Measurements from ENCODE around the gene ATXN1. TPM values are rescaled to one million over a fixed set of nuclear protein-coding genes. Genes with fewer than 3 reads are reported as not detected.

The ATXN1 gene
- polyA plus RNA-seq, 1 donor from 2014 or later = 28.2 TPM

- TF ChIP-seq REST (IDR thresholded peaks at IDR 0.05; ENCODE audit: borderline replicate concordance) (no peak), MXI1 (conservative IDR thresholded peaks at IDR 0.05; ENCODE audit: poor library complexity, severe bottlenecking) (no peak), CTCF (IDR thresholded peaks at IDR 0.05; ENCODE audit: poor library complexity, severe bottlenecking) (no peak), POLR2AphosphoS5 (IDR thresholded peaks at IDR 0.05) (no peak), SMC3 (conservative IDR thresholded peaks at IDR 0.05; ENCODE audit: poor library complexity) (no peak), RAD21 (conservative IDR thresholded peaks at IDR 0.05) (no peak), EP300 (conservative IDR thresholded peaks at IDR 0.05; ENCODE audit: poor library complexity, severe bottlenecking) (no peak), EZH2 (IDR thresholded peaks at IDR 0.05; ENCODE audit: borderline replicate concordance, insufficient read depth, low read length, poor library complexity, severe bottlenecking) (no peak), TAF1 (IDR thresholded peaks at IDR 0.05; ENCODE audit: low read depth) (no peak)
- Histone ChIP-seq H3K27ac (ENCODE audit: low read length) (no peak overlapping the region), H3K9me3 (ENCODE audit: low read length) (no peaks in the 10 kb centered on the region), H3K4me2 (ENCODE audit: low read length) (no peak overlapping the region), H3K79me2 (replicated peaks; ENCODE audit: insufficient read depth, low read length) (no peaks in the 10 kb centered on the region), H3K9ac (ENCODE audit: low read length) (no peak overlapping the region), H3F3A (ENCODE audit: insufficient read depth, low read length, poor library complexity, severe bottlenecking) (no peaks in the 10 kb centered on the region), H3K4me3 (ENCODE audit: low read length) (no peak overlapping the region), H2AFZ (ENCODE audit: low read depth, low read length) (no peak overlapping the region), H3K9me2 (ENCODE audit: insufficient read depth, low read length) (no peaks in the 10 kb centered on the region), H3K36me3 (ENCODE audit: insufficient read depth, low read length) (no peaks in the 10 kb centered on the region), H3K27me3 (ENCODE audit: insufficient read depth, low read depth, low read length) (no peaks in the 10 kb centered on the region), H4K20me1 (ENCODE audit: insufficient read depth) (no peaks in the 10 kb centered on the region)
Observed at GRCh38 chr6:16362819-16363589, 398.3 kb downstream of the ATXN1 start.

GRCh38 chr6:16362296-16362695 lies 399.0 kb downstream of the ATXN1 start:
- Histone ChIP-seq H3K36me3 (ENCODE audit: insufficient read depth, low read length) (no peaks in the 10 kb centered on the region), H3K9me3 (ENCODE audit: low read length) (no peaks in the 10 kb centered on the region), H2AFZ (ENCODE audit: low read depth, low read length) (no peak overlapping the region), H4K20me1 (ENCODE audit: insufficient read depth) (no peaks in the 10 kb centered on the region), H3K27ac (ENCODE audit: low read length) (no peak overlapping the region), H3K9ac (ENCODE audit: low read length) (no peak overlapping the region), H3K4me2 (ENCODE audit: low read length) (no peak overlapping the region), H3K27me3 (ENCODE audit: insufficient read depth, low read depth, low read length) (no peaks in the 10 kb centered on the region), H3K79me2 (replicated peaks; ENCODE audit: insufficient read depth, low read length) (no peaks in the 10 kb centered on the region), H3F3A (ENCODE audit: insufficient read depth, low read length, poor library complexity, severe bottlenecking) (no peaks in the 10 kb centered on the region), H3K9me2 (ENCODE audit: insufficient read depth, low read length) (no peaks in the 10 kb centered on the region), H3K4me3 (ENCODE audit: low read length) (no peak overlapping the region)
- TF ChIP-seq MXI1 (conservative IDR thresholded peaks at IDR 0.05; ENCODE audit: poor library complexity, severe bottlenecking) (no peak), EZH2 (IDR thresholded peaks at IDR 0.05; ENCODE audit: borderline replicate concordance, insufficient read depth, low read length, poor library complexity, severe bottlenecking) (no peak), EP300 (conservative IDR thresholded peaks at IDR 0.05; ENCODE audit: poor library complexity, severe bottlenecking) (no peak), CTCF (IDR thresholded peaks at IDR 0.05; ENCODE audit: poor library complexity, severe bottlenecking) (no peak), SMC3 (conservative IDR thresholded peaks at IDR 0.05; ENCODE audit: poor library complexity) (no peak), TAF1 (IDR thresholded peaks at IDR 0.05; ENCODE audit: low read depth) (no peak), REST (IDR thresholded peaks at IDR 0.05; ENCODE audit: borderline replicate concordance) (no peak), POLR2AphosphoS5 (IDR thresholded peaks at IDR 0.05) (no peak), RAD21 (conservative IDR thresholded peaks at IDR 0.05) (no peak)

Data from neural cell (in vitro differentiated cells).